ENCODE data around the gene CNTN4. TPM values are rescaled to one million over a fixed set of nuclear protein-coding genes. Genes with fewer than 3 reads are reported as not detected.

The CNTN4 gene
- total RNA-seq, 1 experiment from 2014 or later: 1.6 TPM

DNA sequence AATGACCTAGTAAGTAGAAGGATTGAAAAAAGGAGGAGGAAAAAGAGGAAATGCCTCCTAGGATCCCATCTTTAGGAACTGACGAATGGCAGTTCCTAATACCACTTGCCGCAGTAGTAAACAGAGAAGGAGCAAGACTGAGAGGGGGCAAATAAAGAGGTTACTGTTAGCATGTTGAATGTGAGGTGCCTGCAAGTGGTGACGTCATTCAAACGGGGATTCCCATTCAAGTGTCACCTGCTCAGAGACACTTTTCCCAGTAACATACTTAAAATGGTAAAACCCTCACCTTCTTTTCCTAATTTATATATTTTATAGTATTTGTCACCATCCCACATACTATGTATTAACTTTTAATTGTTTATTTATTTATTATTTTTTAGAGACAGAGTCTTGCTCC lies 832.6 kb downstream of the CNTN4 start:
- H3K4me3 Mint-ChIP-seq: no peak overlapping the region
- H3K4me1 Mint-ChIP-seq: no peaks in the 10 kb centered on the region
- Histone ChIP-seq H3K14ac (ENCODE audit: insufficient read depth, low read length) (no peak overlapping the region), H2AK5ac (ENCODE audit: insufficient read length, low read length) (no peak overlapping the region), H2AFZ (ENCODE audit: low read length) (no peak overlapping the region), H4K91ac (ENCODE audit: insufficient read length, low read depth, low read length) (no peak overlapping the region), H3K23ac (ENCODE audit: insufficient read length, low read depth, low read length) (no peak overlapping the region), H3K4ac (ENCODE audit: low read depth, low read length) (no peak overlapping the region), H3K18ac (ENCODE audit: insufficient read length, low read depth, low read length) (no peak overlapping the region), H3K79me2 (ENCODE audit: insufficient read depth, low read length) (no peaks in the 10 kb centered on the region), H2BK15ac (ENCODE audit: low read depth, low read length) (no peak overlapping the region), H3K23me2 (ENCODE audit: insufficient read length, low read depth, low read length, poor library complexity, severe bottlenecking) (no peaks in the 10 kb centered on the region), H3K9me3 (ENCODE audit: control insufficient read depth, low read depth, low read length) (no peaks in the 10 kb centered on the region), H4K8ac (replicated peaks; ENCODE audit: insufficient read length, low read depth, low read length) (no peak overlapping the region), H4K5ac (ENCODE audit: insufficient read length, low read depth, low read length) (no peak overlapping the region), H3K27me3 (ENCODE audit: insufficient read depth, low read length) (no peaks in the 10 kb centered on the region), H4K20me1 (ENCODE audit: control insufficient read depth, insufficient read depth, insufficient read length) (no peaks in the 10 kb centered on the region), H3K79me1 (ENCODE audit: insufficient read depth, low read depth, low read length, poor library complexity, severe bottlenecking) (no peaks in the 10 kb centered on the region), H3K9ac (ENCODE audit: extremely low read depth, insufficient read length, low read length) (no peak overlapping the region), H3T11ph (ENCODE audit: low read length) (no peak overlapping the region), H3K4me2 (ENCODE audit: insufficient read depth, insufficient read length, low read length) (no peak overlapping the region), H3K27ac (ENCODE audit: insufficient read length, low read depth, low read length) (no peak overlapping the region), H2BK5ac (ENCODE audit: insufficient read length, low read length) (no peak overlapping the region), H2BK12ac (ENCODE audit: insufficient read length, low read depth, low read length) (no peak overlapping the region), H2BK20ac (ENCODE audit: low read depth, low read length, poor library complexity, severe bottlenecking) (no peak overlapping the region), H2BK120ac (ENCODE audit: low read depth, low read length, poor library complexity, severe bottlenecking) (no peak overlapping the region), H3K56ac (ENCODE audit: insufficient read length, low read depth, low read length) (no peak overlapping the region), H3K4me1 (ENCODE audit: insufficient read depth, low read length) (no peaks in the 10 kb centered on the region)
- DNase-seq: no peak
- H3K36me3 Mint-ChIP-seq (ENCODE audit: insufficient read depth in 1 of 3, low read depth in 3 of 3): peaks cover 0 to 4% (median 0%) of the 10 kb centered on the region in 3 experiments; a peak in 4 of 7 replicates
- no peak overlapping the region for H3K27ac Mint-ChIP-seq
- TF ChIP-seq, protein P1, sequence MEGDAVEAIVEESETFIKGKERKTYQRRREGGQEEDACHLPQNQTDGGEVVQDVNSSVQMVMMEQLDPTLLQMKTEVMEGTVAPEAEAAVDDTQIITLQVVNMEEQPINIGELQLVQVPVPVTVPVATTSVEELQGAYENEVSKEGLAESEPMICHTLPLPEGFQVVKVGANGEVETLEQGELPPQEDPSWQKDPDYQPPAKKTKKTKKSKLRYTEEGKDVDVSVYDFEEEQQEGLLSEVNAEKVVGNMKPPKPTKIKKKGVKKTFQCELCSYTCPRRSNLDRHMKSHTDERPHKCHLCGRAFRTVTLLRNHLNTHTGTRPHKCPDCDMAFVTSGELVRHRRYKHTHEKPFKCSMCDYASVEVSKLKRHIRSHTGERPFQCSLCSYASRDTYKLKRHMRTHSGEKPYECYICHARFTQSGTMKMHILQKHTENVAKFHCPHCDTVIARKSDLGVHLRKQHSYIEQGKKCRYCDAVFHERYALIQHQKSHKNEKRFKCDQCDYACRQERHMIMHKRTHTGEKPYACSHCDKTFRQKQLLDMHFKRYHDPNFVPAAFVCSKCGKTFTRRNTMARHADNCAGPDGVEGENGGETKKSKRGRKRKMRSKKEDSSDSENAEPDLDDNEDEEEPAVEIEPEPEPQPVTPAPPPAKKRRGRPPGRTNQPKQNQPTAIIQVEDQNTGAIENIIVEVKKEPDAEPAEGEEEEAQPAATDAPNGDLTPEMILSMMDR (conservative IDR thresholded peaks at IDR 0.05): no peak
- no CpG with 5 or more reads among the region's 4 CpGs for WGBS (ENCODE audit: extremely low coverage, insufficient read length, low lambda C conversion rate)
- H3K27me3 Mint-ChIP-seq (ENCODE audit: low read depth): no peaks in the 10 kb centered on the region
- peaks cover 3 to 4% of the 10 kb centered on the region in 2 experiments; a peak in 3 of 5 replicates for H3K9me3 Mint-ChIP-seq

Measured in H9 (cell line).